Stimulated activated CD4-positive, alpha-beta T cell treated with anti-CD3 and anti-CD28 coated beads, Interleukin-2, amount 100 ng/mL, for 24 hours (primary cell): Measurements from ENCODE around the gene TAF9.
"Not testable (repeated sequence)": the region's sequence is repeated elsewhere in the genome, so short reads cannot be mapped to it uniquely, and the experiment has no call there.

Source experiments
- DNase-seq, 2 donors: peaks; one replicate each; pipeline ENCODE4 v3.0.0-alpha.2; 2020

TAF9 gene, protein sequence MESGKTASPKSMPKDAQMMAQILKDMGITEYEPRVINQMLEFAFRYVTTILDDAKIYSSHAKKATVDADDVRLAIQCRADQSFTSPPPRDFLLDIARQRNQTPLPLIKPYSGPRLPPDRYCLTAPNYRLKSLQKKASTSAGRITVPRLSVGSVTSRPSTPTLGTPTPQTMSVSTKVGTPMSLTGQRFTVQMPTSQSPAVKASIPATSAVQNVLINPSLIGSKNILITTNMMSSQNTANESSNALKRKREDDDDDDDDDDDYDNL

DNA sequence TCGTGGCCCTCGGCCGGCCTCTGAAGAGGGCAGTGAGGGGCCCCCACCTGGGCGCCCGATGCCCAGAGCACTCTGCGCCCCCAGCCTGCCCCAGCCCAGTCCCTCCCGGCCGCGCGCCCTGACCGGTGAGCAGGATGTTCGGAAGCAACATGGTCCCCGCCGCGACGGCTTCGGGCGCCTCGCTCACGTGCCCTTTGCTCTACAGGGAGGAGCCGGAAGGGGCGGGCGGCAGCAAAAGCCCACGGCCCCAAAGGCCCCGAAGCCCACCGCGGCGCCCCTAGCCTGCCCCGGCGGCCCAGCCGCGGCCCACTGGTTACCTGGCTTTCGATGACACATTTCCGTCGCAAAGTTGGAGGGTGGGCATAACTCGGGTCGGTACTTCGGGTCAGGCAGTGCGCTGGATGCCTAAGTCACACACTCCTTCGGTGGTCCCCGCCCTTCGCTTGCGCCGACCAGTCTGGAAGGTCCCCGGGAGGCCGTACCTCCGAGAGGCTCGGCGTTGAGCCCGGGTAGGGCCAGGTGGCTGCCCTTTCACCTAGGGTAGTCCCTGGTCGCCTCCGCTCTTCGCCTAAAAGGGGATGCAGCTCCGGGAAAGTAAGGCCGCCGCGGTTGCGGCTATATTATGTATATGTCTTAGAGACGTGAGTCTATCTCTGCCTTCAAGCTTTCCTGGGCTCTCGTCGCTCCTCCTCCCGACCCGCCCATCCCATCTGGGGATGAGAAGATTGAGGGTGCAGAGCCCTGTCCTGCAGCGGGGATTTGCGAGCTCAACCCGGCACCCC, at the start of gene TAF9, which contains the start of the genes AK6 and RAD17:
TSS of gene TAF9 (minus strand) at position 181 of the 782 bp plus-strand sequence. CDS start 3,783 bp downstream, outside the sequence.
TSS of gene AK6 (minus strand) at position 181 of the 782 bp plus-strand sequence. CDS start at position 151, 30 bp downstream.
TSS of gene RAD17 (plus strand) at position 479 of the 782 bp plus-strand sequence. CDS start 2,391 bp downstream, outside the sequence.
- peak; percentile 91 to 92 for DNase-seq

DNA sequence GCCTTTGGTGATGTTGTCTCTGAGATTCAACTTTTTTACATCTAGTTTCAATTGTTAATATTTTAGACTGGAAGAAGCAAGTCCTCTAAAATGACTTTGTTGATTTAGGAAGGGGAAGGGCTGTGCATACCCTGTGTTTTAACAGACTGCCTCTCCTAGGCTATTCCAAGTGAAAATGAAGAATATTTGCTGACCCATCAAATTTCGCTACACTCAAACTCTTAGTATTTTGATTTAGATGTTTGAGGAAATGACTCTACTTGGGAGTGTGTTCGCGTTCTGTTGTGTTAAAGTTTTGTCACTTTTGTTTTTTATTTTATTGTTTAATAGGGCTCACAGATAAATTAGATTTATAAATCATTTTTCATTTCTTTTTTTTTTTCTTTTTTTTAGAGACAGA, 49.2 kb upstream of the TAF9 start:
- DNase-seq: no peak

DNA sequence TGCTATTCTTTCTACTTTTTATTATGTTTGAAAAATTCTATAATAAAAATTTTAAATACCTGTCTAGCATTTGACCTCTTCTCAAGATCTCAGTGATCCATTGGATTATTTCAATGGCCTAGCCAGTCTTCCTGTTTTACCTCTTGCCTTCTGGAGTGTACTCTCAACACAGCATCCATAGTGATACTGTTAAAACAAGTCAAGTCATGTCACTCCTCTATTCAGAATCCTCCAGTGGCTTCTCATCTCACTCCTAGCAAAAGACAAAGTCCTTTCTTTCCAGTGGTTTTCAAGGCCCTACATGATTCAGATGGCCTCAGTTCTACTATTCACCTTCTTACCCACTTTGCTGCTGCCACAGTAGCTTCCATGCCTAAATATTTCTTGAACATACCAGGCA, 47.4 kb upstream of the TAF9 start:
- no peak for DNase-seq

DNA sequence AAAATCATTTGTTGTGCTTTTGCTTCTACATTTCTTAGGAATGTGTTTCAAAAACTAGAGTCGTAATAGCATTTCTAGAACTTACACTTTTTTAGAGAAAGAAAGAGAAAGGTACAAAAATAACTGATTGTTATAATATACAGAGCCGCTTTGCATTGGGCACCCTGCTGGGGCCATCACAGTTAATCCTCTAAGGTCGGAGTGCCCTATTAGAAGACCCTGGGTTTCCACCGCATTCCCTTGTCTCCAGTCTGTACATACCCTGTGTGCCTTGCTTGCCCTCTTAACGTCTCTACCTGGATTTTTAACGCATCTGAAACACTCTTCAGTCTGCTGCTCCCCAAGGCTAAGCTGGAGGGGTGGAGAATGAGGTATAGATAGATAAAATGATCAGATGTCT, 46.9 kb upstream of the TAF9 start:
- no peak for DNase-seq

DNA sequence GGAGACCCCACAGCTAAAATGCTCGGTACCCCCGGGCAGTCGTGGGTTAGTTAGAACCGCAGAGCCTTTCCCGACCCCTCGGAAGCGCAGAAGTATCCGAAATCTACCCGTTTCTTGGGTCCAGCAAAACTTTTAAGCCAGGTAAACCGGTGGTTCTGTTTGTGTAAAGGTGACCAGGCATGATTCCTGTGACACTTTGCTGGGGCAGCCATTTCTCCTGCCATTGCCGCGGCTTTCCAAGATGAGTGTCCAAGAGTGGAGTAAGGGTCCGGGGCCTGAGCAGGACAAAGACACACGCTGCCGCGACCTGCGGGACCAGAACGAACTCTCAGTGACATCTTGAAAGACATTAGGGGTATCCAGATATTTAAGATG, 46.3 kb upstream of the TAF9 start:
- no peak for DNase-seq

DNA sequence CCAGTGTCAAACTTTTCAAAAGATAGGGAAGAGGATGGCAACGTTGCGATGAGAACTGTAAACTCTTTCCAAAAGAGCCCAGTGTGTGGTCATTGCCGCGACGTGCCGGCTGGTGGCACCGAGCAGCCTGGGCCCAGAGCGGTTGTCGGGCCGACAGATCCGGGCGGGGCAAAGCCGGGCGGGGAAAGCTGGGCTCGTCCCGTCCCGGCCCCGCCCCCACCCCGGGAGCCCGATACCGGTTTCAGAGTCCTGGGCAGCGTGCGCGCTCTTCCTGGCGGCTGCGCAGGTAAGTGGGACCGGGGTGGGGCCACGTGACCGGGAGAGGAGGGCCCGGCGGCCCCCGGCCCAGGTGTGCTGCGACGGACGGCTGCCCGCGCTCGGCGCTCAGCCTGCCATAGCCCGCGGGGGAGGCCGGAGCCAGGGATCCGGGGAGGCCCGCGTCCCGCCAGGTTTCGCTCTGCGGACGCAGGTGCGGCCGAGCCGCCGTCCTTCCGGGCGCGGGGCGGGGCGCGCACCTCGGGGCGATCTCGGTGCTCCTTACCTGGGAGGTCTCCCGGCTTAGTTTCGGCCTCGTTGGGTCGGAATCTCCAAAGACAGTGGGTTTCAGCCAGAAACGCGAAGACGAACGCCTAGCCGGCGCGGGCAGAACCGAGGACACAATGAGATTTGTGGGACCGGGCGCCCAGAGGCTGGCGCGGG, 45.7 kb upstream of the TAF9 start, which contains the start of gene MARVELD2:
TSS of gene MARVELD2 (plus strand) at position 232 of the 699 bp plus-strand sequence. CDS start 4,270 bp downstream, outside the sequence.
- peak; percentile 47 to 68 for DNase-seq

DNA sequence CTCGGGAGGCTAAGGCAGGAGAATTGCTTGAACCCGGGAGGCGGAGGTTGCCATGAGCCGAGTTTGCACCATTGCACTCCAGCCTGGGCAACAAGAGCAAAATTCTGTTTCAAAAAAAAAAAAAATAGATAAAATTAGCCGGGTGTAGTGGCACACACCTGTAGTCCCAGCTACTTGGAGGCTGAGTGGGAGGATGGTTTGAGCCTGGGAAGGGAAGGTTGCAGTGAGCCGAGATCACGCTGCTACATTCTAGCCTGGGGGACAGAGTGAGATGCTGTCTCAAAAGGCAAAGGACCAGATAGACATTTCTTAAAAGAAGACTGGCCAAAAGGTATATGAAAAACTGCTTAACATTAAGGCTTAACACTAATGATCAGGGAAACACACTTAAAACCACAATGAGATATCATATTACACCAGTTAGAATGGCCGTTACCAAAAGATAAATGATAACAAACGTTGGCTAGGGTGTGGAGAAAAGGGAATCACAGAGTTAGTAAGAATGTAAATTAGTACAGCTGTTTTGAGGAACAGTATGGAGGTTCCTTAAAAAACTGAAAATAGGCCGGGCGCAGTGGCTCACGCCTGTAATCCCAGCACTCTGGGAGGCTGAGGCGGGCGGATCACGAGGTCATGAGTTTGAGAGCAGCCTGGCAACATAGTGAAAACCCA, 35.5 kb upstream of the TAF9 start:
- no peak for DNase-seq

DNA sequence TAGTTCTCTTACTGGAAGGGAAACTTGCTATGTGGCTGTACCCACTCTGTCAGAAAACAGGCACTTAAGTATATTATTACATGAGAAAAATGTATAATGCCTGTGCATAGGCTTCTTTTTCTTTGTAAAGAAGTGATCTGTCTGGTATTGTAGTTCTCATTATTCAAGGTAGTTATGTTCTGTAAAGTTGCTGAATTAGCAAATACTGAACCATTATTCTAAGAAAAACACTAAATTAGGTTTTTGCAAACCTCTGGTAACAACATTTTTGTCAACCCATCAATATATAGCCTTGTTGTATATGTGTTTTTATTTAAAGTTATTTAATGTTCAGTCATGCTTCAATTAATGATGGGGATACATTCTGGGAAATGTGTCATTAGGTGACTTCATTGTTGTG, 9.1 kb upstream of the TAF9 start:
- no peak for DNase-seq

DNA sequence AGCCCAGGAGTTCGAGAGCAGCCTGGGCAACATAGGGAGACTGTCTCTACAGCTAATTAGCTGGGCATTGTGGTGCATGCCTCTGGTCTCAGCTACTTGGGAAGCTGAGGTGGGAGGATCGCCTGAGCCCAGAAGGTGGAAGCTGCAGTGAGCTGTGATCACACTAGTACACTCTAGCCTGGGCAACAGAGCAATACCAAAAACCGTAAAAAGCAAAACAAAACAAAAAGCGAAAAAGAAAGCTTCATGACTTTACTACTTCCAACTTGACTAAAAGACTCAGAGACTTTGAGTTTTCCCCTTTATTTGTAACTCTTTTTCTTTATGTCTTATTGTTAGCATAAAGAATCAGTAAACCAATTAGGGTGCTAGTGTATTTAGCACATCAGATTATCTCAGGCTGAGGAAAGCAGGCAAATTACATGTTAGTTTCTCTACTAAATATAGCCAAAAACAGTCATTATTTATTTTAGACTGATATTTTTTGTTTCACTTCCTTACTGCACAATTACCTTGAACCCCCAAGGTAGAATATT, 5.7 kb upstream of the TAF9 start:
- no peak for DNase-seq

DNA sequence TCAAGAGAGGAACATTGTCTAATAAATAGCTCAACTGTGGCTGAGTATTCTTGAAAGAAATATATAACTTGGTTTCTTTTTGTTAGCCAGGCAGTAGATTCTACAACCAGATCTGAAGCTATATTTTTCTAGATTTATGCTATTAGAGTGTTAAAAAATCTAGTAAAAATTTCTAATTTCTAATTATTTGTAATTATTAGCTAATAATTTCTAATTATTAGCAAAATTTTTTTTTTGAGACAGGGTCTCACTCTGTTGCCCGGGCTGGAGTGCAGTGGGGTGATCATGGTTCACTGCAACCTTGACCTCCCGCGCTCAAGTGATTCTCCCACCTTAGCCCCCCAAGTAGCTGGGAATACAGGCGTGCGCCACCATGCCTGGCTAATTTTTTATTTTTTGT, 3.1 kb upstream of the TAF9 start:
- no peak for DNase-seq

DNA sequence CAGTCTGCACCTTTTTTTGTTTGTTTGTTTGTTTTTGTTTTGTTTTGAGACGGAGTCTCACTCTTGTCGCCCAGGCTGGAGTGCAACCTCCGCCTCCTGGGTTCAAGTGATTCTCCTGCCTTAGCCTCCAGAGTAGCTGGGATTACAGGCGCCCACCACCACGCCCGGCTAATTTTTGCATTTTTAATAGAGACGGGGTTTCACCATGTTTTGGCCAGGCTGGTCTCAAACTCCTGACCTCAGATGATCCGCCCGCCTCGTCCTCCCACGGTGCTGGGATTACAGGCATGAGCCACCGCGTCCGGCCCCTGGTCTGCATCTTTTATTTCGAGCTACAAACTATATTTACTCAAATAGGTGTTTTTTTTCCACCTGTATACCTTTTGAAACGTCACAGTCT, 1.0 kb upstream of the TAF9 start:
- DNase-seq: not testable (repeated sequence)

DNA sequence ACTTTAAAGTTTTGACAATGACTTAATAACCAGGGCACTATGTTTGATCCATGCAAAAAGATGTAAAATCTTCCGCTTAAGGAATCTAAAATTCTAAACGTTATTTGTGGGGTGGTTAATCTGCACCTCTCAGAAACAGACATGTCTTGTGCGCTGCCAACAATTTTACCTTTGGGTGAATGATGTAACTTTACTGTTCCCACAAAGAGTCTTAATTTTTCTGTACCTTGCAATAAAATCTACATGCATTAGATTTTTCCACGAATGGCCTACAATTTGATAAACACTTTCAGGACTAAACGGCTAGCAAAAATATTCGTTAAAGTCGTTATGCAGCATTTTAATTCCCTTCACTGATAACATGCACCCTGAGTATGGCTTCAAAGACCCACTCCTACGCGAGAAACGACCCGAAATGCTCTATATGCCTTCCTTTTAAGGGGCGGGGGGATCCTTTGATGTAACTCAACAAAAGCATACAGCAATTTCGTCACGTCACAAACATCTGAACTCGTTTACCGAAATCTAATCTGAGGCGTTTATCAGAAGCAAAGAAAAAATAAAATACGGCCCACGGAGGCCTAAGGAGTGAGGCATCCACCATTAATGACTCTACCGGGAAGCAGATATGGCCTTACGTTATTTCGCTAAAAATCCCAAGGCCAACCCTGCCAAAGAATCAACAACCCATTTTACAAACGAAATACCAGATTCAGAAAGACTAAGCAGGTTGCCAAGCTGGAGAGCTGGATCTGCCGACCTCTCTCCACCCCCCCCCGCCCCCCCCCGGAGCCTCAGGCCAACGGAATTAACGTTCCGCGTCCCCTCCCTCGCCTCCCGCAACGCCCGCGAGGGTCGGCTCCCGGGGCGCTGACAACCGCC, 621 bp downstream of the TAF9 start:
- DNase-seq: peak in 1 of 2 donors; percentile 25

DNA sequence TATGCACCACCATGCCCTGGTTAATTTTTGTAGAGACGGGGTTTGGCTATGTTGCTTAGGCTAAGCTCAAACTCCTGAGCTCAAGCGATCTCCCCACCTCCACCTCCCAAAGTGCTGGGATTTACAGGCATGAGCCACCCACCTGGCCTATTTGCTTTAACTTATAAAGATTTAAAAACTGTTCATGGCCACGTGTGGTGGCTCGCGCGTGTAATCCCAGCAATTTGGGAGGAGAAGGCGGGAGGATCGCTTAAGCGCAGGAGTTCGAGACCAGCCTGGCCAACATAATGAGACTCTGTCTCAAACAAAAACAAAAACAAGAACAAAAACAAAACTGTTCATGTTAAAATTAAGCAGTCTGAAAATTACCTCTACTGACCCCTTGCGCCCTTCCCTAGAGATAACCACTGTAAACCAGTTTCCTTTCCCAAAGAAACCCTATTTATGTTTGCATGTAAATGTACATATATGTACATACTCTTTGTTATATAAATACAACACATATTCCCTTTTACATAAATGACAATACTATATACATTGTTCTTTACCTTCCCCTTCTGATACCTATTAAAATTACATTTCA, 1.5 kb downstream of the TAF9 start:
- no peak for DNase-seq

DNA sequence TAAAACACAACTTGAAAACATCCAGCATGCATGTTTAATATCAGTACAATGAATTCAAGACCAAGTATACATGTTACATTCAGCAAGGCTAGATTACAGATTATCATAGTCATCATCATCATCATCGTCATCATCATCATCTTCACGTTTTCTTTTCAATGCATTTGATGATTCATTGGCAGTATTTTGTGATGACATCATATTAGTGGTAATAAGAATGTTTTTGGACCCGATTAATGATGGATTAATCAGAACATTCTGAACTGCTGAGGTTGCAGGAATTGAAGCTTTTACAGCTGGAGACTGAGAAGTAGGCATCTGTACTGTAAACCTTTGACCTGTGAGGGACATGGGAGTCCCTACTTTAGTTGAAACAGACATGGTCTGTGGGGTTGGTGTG, 4.5 kb downstream of the TAF9 start:
- DNase-seq: no peak

DNA sequence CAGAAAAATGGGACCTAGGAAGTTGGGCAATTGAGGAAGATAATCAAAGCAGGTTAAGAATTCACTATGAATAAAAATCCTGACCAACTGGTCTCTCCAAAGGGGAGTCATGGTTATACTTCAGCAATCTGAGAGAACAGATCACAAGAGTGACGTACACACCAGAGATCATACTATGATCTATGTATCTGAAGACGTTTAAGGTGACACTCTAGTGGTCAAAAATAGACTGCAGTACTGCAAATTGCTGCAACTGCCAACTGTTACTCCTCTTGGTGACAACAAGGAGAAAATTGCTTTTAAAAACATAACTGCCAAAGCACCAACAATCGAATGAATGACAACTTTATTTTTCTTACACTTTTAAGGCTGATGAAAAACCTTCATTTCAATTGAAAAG, 4.9 kb downstream of the TAF9 start:
- DNase-seq: no peak

DNA sequence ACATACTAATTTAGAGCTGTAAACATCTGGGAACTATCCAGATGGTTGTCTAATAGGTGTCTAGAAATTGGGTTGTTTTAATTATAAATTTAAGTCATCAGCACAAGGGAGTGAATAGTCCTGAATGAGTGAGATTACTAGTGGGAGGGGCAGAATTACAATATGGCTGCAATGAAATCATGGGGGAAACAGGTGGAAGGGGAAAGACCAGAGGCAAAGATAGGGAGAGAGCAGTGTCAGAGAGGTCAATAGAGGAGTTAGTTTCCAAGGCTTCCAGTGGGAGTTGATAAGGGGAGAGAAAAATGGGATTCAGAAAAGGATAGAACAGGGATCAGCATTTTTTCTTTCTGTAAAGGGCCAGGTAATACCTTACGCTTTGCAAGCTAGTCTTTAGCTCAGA, 8.9 kb downstream of the TAF9 start:
- no peak for DNase-seq

DNA sequence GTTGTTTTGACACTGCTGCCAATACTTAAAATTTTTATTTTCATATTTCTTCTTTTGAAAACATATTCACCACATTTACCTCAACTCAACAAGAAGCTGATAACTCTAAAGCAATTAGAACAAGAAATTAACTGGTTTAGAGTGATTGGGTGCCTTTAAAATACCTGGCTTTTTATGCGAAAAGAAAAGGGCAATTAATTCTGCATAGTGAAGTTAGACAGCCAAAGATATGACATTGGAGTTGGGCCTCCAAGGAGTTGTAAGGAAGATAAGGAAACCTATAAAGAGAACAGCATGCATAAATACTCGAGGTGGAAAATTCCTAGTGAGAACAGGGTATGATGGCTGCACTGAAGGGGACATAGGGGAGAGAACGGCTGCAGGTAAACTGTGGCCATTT, 9.6 kb downstream of the TAF9 start:
- DNase-seq: no peak

DNA sequence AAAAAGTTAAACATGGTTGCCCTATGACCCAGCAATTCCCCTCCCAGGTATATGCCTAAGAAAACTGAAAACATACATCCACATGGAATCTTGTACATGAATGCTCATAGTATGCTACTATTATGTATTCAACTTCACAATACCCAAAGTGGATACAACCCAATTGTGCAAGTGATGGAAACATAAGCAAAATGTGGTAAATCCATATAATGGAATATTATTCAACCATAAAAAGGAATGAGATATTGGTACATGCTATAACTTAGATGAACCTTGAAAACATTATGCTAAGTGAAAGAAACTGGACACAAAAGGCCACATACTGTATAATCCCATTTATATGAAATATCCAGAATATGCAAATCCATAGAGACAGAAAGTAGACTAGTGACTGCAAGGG, 18.7 kb downstream of the TAF9 start:
- DNase-seq: no peak

DNA sequence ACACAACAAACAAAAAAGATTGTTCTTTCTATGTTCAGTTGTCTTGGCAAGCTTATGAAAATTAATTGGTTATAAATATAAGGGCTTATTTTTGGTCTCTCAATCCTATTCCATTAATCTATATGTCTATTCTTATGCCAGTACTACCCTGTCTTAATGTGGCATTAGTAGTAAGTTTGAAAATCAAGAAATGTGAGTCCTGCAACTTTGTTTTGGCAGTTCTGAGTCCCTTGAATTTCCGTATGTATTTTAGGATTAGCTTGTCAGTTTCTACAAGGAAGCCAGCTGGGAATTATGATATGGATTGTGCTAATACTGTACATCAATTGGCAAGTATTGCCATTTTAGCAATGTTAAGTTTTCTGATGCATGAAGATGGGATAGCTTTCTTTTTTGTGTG, 26.2 kb downstream of the TAF9 start:
- DNase-seq: no peak

DNA sequence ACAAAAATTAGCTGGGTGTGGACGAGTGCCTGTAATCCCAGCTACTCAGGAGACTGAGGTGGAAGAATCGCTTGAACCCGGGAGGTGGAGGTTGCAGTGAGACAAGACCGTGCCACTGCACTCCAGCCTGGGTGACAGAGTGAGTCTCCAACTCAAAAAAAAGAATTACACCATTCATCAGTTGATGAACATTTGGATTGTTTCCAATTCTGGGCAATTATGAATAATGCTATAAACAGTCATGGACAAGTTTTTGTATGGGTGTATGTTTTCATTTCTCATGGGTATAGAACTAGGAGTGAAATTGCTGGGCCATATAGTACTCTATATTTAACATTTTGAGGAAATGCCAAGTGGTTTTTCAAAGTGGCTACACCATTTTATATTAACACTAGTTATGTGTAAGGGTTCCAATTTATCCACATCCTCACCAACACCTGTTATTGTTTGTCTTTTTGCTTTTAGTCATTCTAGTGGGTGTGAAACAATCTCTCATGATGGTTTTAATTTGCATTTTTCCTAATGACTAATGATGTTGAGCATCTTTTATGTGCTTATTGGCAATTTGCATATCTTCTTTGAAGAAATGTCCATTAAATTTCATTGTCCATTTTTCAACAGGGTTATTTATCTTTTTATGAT, 27.7 kb downstream of the TAF9 start:
- DNase-seq: no peak
